Measurements from ENCODE around the gene MRPL11. TPM values are rescaled to one million over a fixed set of nuclear protein-coding genes. Genes with fewer than 3 reads are reported as not detected.

The MRPL11 gene
- total and polyA plus RNA-seq, 10 of the 15 experiments (the other 5 are each of a cell fraction or from before 2014, with no cell fraction given) = 43.5 to 248 (median 109) TPM

- TF ChIP-seq NKRF (conservative IDR thresholded peaks at IDR 0.05) (peak; percentile 100), DPF2 (IDR thresholded peaks at IDR 0.05) (no peak), MEF2A (IDR thresholded peaks at IDR 0.05; ENCODE audit: insufficient read depth, low read depth, low read length) (peak; percentile 88), STAT1 (conservative IDR thresholded peaks at IDR 0.05) (no peak), PBX3 (IDR thresholded peaks at IDR 0.05; ENCODE audit: insufficient replicate concordance, low read depth, low read length) (peak; percentile 66), CUX1 (IDR thresholded peaks at IDR 0.05; ENCODE audit: insufficient replicate concordance, low read depth, low read length) (no peak), ZZZ3 (IDR thresholded peaks at IDR 0.05; ENCODE audit: control insufficient read depth, insufficient read length, low read depth) (no peak), IRF5 (IDR thresholded peaks at IDR 0.05; ENCODE audit: borderline replicate concordance) (no peak), RUNX3 (IDR thresholded peaks at IDR 0.05; ENCODE audit: low read length) (peak; percentile 91), ZNF622 (IDR thresholded peaks at IDR 0.05) (no peak), ZNF687 (IDR thresholded peaks at IDR 0.05) (no peak), HDAC2 (IDR thresholded peaks at IDR 0.05) (peak; percentile 99), ATF2 (IDR thresholded peaks at IDR 0.05; ENCODE audit: low read length) (peak; percentile 57), NR2C1 (IDR thresholded peaks at IDR 0.05) (no peak)
These were observed 17.0 kb downstream of the MRPL11 start (continued) for GRCh38 chr11:66421492-66422205.

Data from GM12878 (cell line).